ENCODE results near the gene NRIP1. TPM values are rescaled to one million over a fixed set of nuclear protein-coding genes. Genes with fewer than 3 reads are reported as not detected.

Gene NRIP1
- total RNA-seq, result 10 to 100 TPM; 49.5 to 89.3 TPM

GRCh38 chr21:15064576-15065391, at the start of gene NRIP1:
Gene NRIP1 (minus strand): TSS chr21:15065000. CDS start chr21:14968192, 96,808 bp downstream.
- H3K27me3 ChIP-seq, result no peaks in the 10 kb centered on the region
- peaks cover 4% of the 10 kb centered on the region for H3K4me1 ChIP-seq
- H3K9ac ChIP-seq (ENCODE audit: low read depth in 2 of 2, low read length in 2 of 2), result peak within 1 kb of the TSS; percentile 94 to 96
- peak within 1 kb of the TSS; percentile 81 for H3K4me3 ChIP-seq
- no peaks in the 10 kb centered on the region for H3K9me3 ChIP-seq
- H3K27ac ChIP-seq, result peak within 1 kb of the TSS; percentile 97
- TF ChIP-seq, protein P1, sequence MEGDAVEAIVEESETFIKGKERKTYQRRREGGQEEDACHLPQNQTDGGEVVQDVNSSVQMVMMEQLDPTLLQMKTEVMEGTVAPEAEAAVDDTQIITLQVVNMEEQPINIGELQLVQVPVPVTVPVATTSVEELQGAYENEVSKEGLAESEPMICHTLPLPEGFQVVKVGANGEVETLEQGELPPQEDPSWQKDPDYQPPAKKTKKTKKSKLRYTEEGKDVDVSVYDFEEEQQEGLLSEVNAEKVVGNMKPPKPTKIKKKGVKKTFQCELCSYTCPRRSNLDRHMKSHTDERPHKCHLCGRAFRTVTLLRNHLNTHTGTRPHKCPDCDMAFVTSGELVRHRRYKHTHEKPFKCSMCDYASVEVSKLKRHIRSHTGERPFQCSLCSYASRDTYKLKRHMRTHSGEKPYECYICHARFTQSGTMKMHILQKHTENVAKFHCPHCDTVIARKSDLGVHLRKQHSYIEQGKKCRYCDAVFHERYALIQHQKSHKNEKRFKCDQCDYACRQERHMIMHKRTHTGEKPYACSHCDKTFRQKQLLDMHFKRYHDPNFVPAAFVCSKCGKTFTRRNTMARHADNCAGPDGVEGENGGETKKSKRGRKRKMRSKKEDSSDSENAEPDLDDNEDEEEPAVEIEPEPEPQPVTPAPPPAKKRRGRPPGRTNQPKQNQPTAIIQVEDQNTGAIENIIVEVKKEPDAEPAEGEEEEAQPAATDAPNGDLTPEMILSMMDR (IDR thresholded peaks at IDR 0.05), result no peak
- DNase-seq, result peak; percentile 90
- no peaks in the 10 kb centered on the region for H3K36me3 ChIP-seq
- intact Hi-C loops (cut with DNase I), result loop anchor here (10.0 kb wide), 2 partner anchors 200 to 420 kb away; no protein-coding TSS in a partner anchor

DNA sequence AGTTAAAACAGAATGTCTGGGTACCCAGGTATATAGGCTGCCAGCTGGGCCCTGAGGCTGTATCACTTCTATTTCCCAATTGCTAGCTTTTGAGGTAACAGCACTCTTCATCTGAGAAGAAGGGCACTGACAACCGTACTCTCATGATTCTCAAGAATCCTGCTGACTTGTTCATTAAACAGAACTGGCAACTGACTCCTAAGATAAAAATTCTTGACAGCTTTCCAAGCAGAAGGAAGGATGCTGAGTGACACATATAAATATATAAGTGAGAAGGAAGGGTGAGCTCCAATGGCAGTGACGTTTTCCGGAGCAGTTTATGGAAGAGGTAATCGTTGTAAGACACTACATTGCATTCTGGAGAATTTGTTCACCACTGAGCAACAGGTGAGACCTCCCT, 48.1 kb upstream of the NRIP1 start:
- Histone ChIP-seq H3K36me3 (no peaks in the 10 kb centered on the region), H3K9me3 (no peaks in the 10 kb centered on the region), H3K9ac (ENCODE audit: low read depth in 2 of 2, low read length in 2 of 2) (no peak overlapping the region), H3K4me3 (no peak overlapping the region), H3K27ac (no peak overlapping the region), H3K27me3 (no peaks in the 10 kb centered on the region), H3K4me1 (no peaks in the 10 kb centered on the region)
- DNase-seq, result no peak
- intact Hi-C loops (cut with DNase I), result no loop called here
- TF ChIP-seq, protein P1 (IDR thresholded peaks at IDR 0.05), result no peak

DNA sequence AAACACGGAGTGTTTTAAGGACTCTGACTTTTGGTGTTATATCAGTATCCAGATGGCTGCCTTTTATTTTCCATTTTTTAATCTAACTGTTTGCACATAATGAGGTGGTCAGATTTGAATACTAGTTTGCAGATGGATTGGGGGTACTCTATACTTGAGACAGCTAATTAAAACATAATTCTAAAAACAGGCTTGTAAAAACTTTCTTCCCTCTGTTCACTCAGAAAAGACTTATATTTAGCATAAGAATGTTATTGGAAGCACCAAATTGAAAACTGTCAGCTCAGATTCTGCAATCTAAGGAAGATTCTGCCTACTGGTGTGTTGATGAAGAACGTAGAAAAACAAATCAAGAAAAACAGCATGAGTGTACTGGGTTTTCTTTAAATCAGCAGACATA, 44.0 kb upstream of the NRIP1 start:
- TF ChIP-seq, protein P1 (IDR thresholded peaks at IDR 0.05), result no peak
- H3K4me1 ChIP-seq, result no peaks in the 10 kb centered on the region
- no peaks in the 10 kb centered on the region for H3K36me3 ChIP-seq
- H3K9ac ChIP-seq (ENCODE audit: low read depth in 2 of 2, low read length in 2 of 2), result no peak overlapping the region
- DNase-seq, result no peak
- H3K4me3 ChIP-seq, result no peak overlapping the region
- no peaks in the 10 kb centered on the region for H3K9me3 ChIP-seq
- intact Hi-C loops (cut with DNase I), result no loop called here
- no peak overlapping the region for H3K27ac ChIP-seq
- no peaks in the 10 kb centered on the region for H3K27me3 ChIP-seq

GRCh38 chr21:15104470-15104869, 39.7 kb upstream of the NRIP1 start:
- H3K36me3 ChIP-seq, result no peaks in the 10 kb centered on the region
- intact Hi-C loops (cut with DNase I), result no loop called here
- no peaks in the 10 kb centered on the region for H3K27me3 ChIP-seq
- TF ChIP-seq, protein P1 (IDR thresholded peaks at IDR 0.05), result no peak
- no peaks in the 10 kb centered on the region for H3K4me1 ChIP-seq
- H3K27ac ChIP-seq, result no peak overlapping the region
- no peak overlapping the region for H3K9ac ChIP-seq (ENCODE audit: low read depth in 2 of 2, low read length in 2 of 2)
- no peak overlapping the region for H3K4me3 ChIP-seq
- no peak for DNase-seq
- H3K9me3 ChIP-seq, result no peaks in the 10 kb centered on the region

DNA sequence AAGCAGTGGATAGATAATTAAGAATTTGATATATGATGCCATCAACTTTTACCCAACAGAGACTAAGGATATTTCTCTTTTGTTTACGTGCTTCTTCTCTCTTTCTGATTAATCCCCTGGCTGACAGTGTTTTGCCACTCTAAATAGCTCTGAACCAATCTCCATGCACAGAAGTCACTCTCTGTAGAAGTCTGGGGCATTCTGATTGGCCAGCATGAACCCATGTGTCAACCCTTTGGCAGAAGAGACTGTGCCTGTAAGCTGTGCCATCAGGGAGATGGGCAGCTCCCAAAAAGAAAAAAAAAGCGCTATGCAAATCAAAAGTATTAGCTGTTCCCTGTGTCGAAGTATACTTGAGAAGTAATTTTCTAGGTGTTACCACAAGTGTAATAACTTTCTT, 34.1 kb upstream of the NRIP1 start:
- Histone ChIP-seq H3K27ac (no peak overlapping the region), H3K4me3 (no peak overlapping the region), H3K27me3 (no peaks in the 10 kb centered on the region), H3K9me3 (no peaks in the 10 kb centered on the region), H3K9ac (ENCODE audit: low read depth in 2 of 2, low read length in 2 of 2) (no peak overlapping the region), H3K36me3 (no peaks in the 10 kb centered on the region), H3K4me1 (no peaks in the 10 kb centered on the region)
- intact Hi-C loops (cut with DNase I), result no loop called here
- DNase-seq, result no peak
- TF ChIP-seq, protein P1 (IDR thresholded peaks at IDR 0.05), result no peak

Measured in colonic mucosa (tissue), 4 donors.